Endothelial cell of umbilical vein (primary cell): ENCODE results near the gene UBN2. TPM values are rescaled to one million over a fixed set of nuclear protein-coding genes. Genes with fewer than 3 reads are reported as not detected.

ENCODE experiments used
- Bru-seq: library from RNA; stranded (reverse); fragments of 400-500 nt; gene quantifications from one replicate; lab custom pipeline; 2021; lab: Mats Ljungman, UMichigan
- BruChase-seq, 2 experiments: library from RNA; stranded (reverse); fragments of 400-500 nt; gene quantifications; one replicate each; lab custom pipeline; 2021; lab: Mats Ljungman, UMichigan
- BruUV-seq: library from RNA; stranded (reverse); fragments of 400-500 nt; replicated peaks from 2 replicates; lab custom pipeline; 2021; lab: Mats Ljungman, UMichigan
- CTCF ChIA-PET: fragments of 300-600, 350-600 bp; sonication (Branson Sonifier 250); formaldehyde crosslinking; loops from one replicate; lab custom pipeline; 2021; ENCODE audit warnings: antibody characterized with exemption, inconsistent platforms; lab: Charles Lee
- POLR2A ChIA-PET: fragments of 300-600, 350-600 bp; sonication (Branson Sonifier 250); formaldehyde crosslinking; loops from one replicate; lab custom pipeline; 2021; ENCODE audit warnings: antibody characterized with exemption, inconsistent platforms; lab: Charles Lee
- DNase-seq: peaks from one replicate; pipeline ENCODE4 v3.0.0-alpha.2; 2011; ENCODE audit warnings: low read depth, low spot score
- FAIRE-seq: peaks from 2 replicates; lab custom pipeline; 2011; peaks lifted over from hg19 to GRCh38; lab: Jason Lieb, UNC
- H2AFZ ChIP-seq: 2 replicates; pipeline ENCODE4 v1.6.0; 2012; ENCODE audit warnings: low read depth, low read length, control low read depth, inconsistent platforms
- H3K27ac ChIP-seq: 2 replicates; pipeline ENCODE4 v1.5.1; 2011; ENCODE audit warnings: low read depth, mild to moderate bottlenecking, control low read depth, low read length, moderate library complexity; ENCODE audit not compliant: insufficient read depth
- H3K27me3 ChIP-seq, 2 experiments: 2 replicates each; pipeline versions ENCODE4 v1.6.0 to v1.6.1; 2011; ENCODE audit warnings: low read length in 2 of 2, mixed read lengths in 1 of 2; ENCODE audit not compliant: control insufficient read depth in 2 of 2, insufficient read depth in 2 of 2
- H3K36me3 ChIP-seq, 2 experiments: 2 replicates in 1 of 2; 3 replicates in 1 of 2; pipeline ENCODE4 v1.5.1; 2011; ENCODE audit warnings: low read length in 2 of 2, mild to moderate bottlenecking in 1 of 2, moderate library complexity in 1 of 2; ENCODE audit not compliant: control insufficient read depth in 2 of 2, insufficient read depth in 2 of 2; ENCODE audit errors: extremely low read depth in 1 of 2
- H3K4me1 ChIP-seq: 3 replicates; pipeline ENCODE4 v1.5.1; 2011; ENCODE audit warnings: mild to moderate bottlenecking, low read length; ENCODE audit not compliant: control insufficient read depth, insufficient read depth; ENCODE audit errors: extremely low read depth
- H3K4me2 ChIP-seq: 2 replicates; pipeline ENCODE4 v1.6.1; 2011; ENCODE audit warnings: low read length, control low read depth, mixed read lengths; ENCODE audit not compliant: insufficient read depth
- H3K4me3 ChIP-seq, 3 experiments: fragments of 200-600 bp in 1 of 3; sonication (generic), shearing (Covaris generic) in 1 of 3; replicated peaks in 1 of 3; 2 replicates each; pipeline ENCODE4 v1.5.1; 2011 to 2016; ENCODE audit warnings: control low read depth in 3 of 3, low read length in 3 of 3, mild to moderate bottlenecking in 2 of 3, inconsistent platforms in 1 of 3, low read depth in 1 of 3, moderate library complexity in 1 of 3; ENCODE audit not compliant: insufficient read depth in 1 of 3
- H3K79me2 ChIP-seq: 2 replicates; pipeline ENCODE4 v1.6.0; 2012; ENCODE audit warnings: low read length, inconsistent platforms; ENCODE audit not compliant: control insufficient read depth, insufficient read depth
- H3K9ac ChIP-seq: replicated peaks from 2 replicates; pipeline ENCODE3; 2011; ENCODE audit warnings: low read length, control low read depth; ENCODE audit not compliant: insufficient read depth; ENCODE audit errors: extremely low read depth
- H3K9me1 ChIP-seq: replicated peaks from 3 replicates; pipeline ENCODE4 v1.6.0; 2011; ENCODE audit warnings: mild to moderate bottlenecking, low read length; ENCODE audit not compliant: control insufficient read depth, insufficient read depth; ENCODE audit errors: extremely low read depth
- H3K9me3 ChIP-seq: replicated peaks from 2 replicates; pipeline ENCODE4 v1.5.1; 2012; ENCODE audit warnings: low read length, inconsistent platforms; ENCODE audit not compliant: control insufficient read depth, insufficient read depth
- H4K20me1 ChIP-seq: replicated peaks from 2 replicates; pipeline ENCODE3; 2011; ENCODE audit warnings: mild to moderate bottlenecking, low read length; ENCODE audit not compliant: control insufficient read depth, insufficient read depth; ENCODE audit errors: extremely low read depth
- FOS ChIP-seq: IDR thresholded peaks from 2 replicates; pipeline ENCODE4 v1.6.1; 2011; ENCODE audit warnings: mild to moderate bottlenecking, low read length, moderate library complexity, borderline replicate concordance; ENCODE audit not compliant: insufficient read depth
- GATA2 ChIP-seq: IDR thresholded peaks from 2 replicates; pipeline ENCODE4 v1.7.0; 2011; ENCODE audit warnings: low read depth, mild to moderate bottlenecking, moderate library complexity, mixed read lengths, low read length; ENCODE audit not compliant: insufficient read length, insufficient read depth
- JUN ChIP-seq: IDR thresholded peaks from 2 replicates; pipeline ENCODE4 v1.6.1; 2011; ENCODE audit warnings: borderline replicate concordance, low read depth; ENCODE audit not compliant: insufficient read length, insufficient read depth
- POLR2A ChIP-seq: IDR thresholded peaks from 2 replicates; pipeline ENCODE4 v1.6.1; 2012; ENCODE audit warnings: low read depth, mild to moderate bottlenecking, control low read depth, low read length
- POLR2AphosphoS5 ChIP-seq: IDR thresholded peaks from 2 replicates; pipeline ENCODE4 v1.6.1; 2012; ENCODE audit warnings: low read depth, mild to moderate bottlenecking, control low read depth, low read length, moderate library complexity; ENCODE audit not compliant: insufficient read depth
- dilution Hi-C: fragments of 300-500 bp; cut with MboI; formaldehyde crosslinking; loops from one replicate; pipeline ENCODE4 v1.15.0; 2019; ENCODE audit warnings: low sequenced_read_pairs; ENCODE audit not compliant: extremely low pct_ligation_motif_present
- intact Hi-C: fragments of 100-400 bp; cut with micrococcal nuclease; formaldehyde crosslinking; loops from one replicate; pipeline ENCODE4 v1.10.0; 2022
- long read RNA-seq: library from polyadenylated mRNA; stranded (forward); transcript quantifications from one replicate; pipeline ENCODE4 v2.0.0, GENCODE V29; 2021
- polyA minus RNA-seq, 3 experiments: library from RNA; depleted of rRNA, polyadenylated mRNA; stranded (reverse); fragments of >200 nt; gene quantifications; 1 replicate in 1 of 3; 2 replicates in 2 of 3; pipeline ENCODE4 v1.2.3, GENCODE V29; 2011
- polyA plus RNA-seq, 4 experiments: library from polyadenylated mRNA; depleted of rRNA in 3 of 4; stranded (reverse) in 3 of 4; unstranded in 1 of 4; fragments of >200 nt; gene quantifications; 2 replicates each; pipeline versions ENCODE4 v1.2.1 to v1.2.3, GENCODE V29; 2011 to 2012; ENCODE audit warnings: missing spikeins in 1 of 4
- total RNA-seq: library from RNA; stranded (reverse); gene quantifications from 2 replicates; pipeline ENCODE4 v1.2.3, GENCODE V29; 2021
- TF ChIP-seq, protein P1 (sequence below), 2 donors: IDR thresholded peaks; 1 replicate in 1 of 2; 2 replicates in 1 of 2; pipeline ENCODE4 v1.5.1; 2011; ENCODE audit warnings: low read length in 2 of 2, mild to moderate bottlenecking in 2 of 2, moderate library complexity in 2 of 2, control low read depth in 1 of 2, inconsistent platforms in 1 of 2, low read depth in 1 of 2; ENCODE audit not compliant: insufficient read depth in 1 of 2; ENCODE audit errors: extremely low read depth in 1 of 2

Gene UBN2
- total RNA-seq, result 11.8 and 14.2 TPM in 2 replicates
- polyA plus RNA-seq, result 1.8 and 2.2 TPM in 2 replicates
- 1.5 and 1.7 TPM in 2 replicates for polyA plus RNA-seq (2011; cell fraction: cytosol; rRNA removed)
- polyA plus RNA-seq (2011; cell fraction: nucleus; rRNA removed), result 10.2 and 11.7 TPM in 2 replicates
- 2.8 and 3.6 TPM in 2 replicates for polyA plus RNA-seq (2012)
- polyA minus RNA-seq, result 9.4 and 10.6 TPM in 2 replicates
- 5.5 TPM for polyA minus RNA-seq (2011; cell fraction: cytosol; rRNA and poly(A)+ RNA removed)
- 13.8 and 18.5 TPM in 2 replicates for polyA minus RNA-seq (2011; cell fraction: nucleus; rRNA and poly(A)+ RNA removed)
- percentile 71 among the genes with signal in this experiment for Bru-seq, nascent RNA
- percentile 76 among the genes with signal in this experiment for BruChase-seq, experiment 1, labeled RNA remaining after a 6-hour chase
- BruChase-seq, experiment 2, labeled RNA remaining after a 2-hour chase, result percentile 85 among the genes with signal in this experiment
- long read RNA-seq, result 0 reads

GRCh38 chr7:139230774-139231512, at the start of gene UBN2:
Gene UBN2, plus strand, starts transcription at chr7:139231237. Its CDS starts 248 bp downstream, at chr7:139231485.
- TF ChIP-seq POLR2AphosphoS5 (peak; percentile 66), GATA2 (no peak), FOS (no peak), POLR2A (peak; percentile 83), JUN (no peak)
- TF ChIP-seq, protein P1, sequence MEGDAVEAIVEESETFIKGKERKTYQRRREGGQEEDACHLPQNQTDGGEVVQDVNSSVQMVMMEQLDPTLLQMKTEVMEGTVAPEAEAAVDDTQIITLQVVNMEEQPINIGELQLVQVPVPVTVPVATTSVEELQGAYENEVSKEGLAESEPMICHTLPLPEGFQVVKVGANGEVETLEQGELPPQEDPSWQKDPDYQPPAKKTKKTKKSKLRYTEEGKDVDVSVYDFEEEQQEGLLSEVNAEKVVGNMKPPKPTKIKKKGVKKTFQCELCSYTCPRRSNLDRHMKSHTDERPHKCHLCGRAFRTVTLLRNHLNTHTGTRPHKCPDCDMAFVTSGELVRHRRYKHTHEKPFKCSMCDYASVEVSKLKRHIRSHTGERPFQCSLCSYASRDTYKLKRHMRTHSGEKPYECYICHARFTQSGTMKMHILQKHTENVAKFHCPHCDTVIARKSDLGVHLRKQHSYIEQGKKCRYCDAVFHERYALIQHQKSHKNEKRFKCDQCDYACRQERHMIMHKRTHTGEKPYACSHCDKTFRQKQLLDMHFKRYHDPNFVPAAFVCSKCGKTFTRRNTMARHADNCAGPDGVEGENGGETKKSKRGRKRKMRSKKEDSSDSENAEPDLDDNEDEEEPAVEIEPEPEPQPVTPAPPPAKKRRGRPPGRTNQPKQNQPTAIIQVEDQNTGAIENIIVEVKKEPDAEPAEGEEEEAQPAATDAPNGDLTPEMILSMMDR (IDR thresholded peaks at IDR 0.05; ENCODE audit: extremely low read depth in 1 of 2, insufficient read depth in 1 of 2, low read depth in 1 of 2, low read length in 2 of 2), result no peak
- H3K9me1 ChIP-seq, result no peaks in the 10 kb centered on the region
- H2AFZ ChIP-seq, result peak within 1 kb of the TSS; percentile 99
- H3K4me2 ChIP-seq, result peak within 1 kb of the TSS; percentile 91
- no peaks in the 10 kb centered on the region for H3K27me3 ChIP-seq
- H3K9ac ChIP-seq, result peak within 1 kb of the TSS; percentile 88
- FAIRE-seq (peak; percentile 98), DNase-seq (peak; percentile 99)
- H3K4me3 ChIP-seq, result peak within 1 kb of the TSS; percentile 35 to 72 (median 67)
- peaks cover 20% of the 10 kb centered on the region for H3K79me2 ChIP-seq
- dilution Hi-C loops (no loop called here), intact Hi-C loops (loop anchor here (1.0 to 5.0 kb wide), 5 partner anchors 98 to 344 kb away; partner anchors contain the start of genes LUC7L2 and ZC3HAV1)
- H3K27ac ChIP-seq, result peak within 1 kb of the TSS; percentile 67
- CTCF ChIA-PET, result interaction anchor here (0.8 to 2.4 kb wide), 4 partner anchors 12 to 156 kb away, joined by 3 to 14 read pairs (median 4); a partner anchor contains a TSS
- BruUV-seq, result TSS peak; percentile 80
- POLR2A ChIA-PET, result no interaction called here
- peaks cover 16% of the 10 kb centered on the region for H3K4me1 ChIP-seq
- H3K36me3 ChIP-seq, result no peaks in the 10 kb centered on the region
- H4K20me1 ChIP-seq, result no peaks in the 10 kb centered on the region
- no peaks in the 10 kb centered on the region for H3K9me3 ChIP-seq
